ENCODE data around the gene CST9.

CST9 gene, protein sequence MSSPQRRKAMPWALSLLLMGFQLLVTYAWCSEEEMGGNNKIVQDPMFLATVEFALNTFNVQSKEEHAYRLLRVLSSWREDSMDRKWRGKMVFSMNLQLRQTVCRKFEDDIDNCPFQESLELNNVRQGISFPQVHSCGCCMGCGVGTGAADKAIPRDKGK

GRCh38 chr20:23605867-23606651, at the start of gene CST9:
Gene CST9, minus strand, starts transcription at chr20:23605917. Its CDS starts 53 bp downstream, at chr20:23605864.
- no peak for DNase-seq (ENCODE audit: low spot score)

- DNase-seq (ENCODE audit: low spot score), result no peak
Observed at GRCh38 chr20:23654717-23655116, 49.0 kb upstream of the CST9 start.

DNA sequence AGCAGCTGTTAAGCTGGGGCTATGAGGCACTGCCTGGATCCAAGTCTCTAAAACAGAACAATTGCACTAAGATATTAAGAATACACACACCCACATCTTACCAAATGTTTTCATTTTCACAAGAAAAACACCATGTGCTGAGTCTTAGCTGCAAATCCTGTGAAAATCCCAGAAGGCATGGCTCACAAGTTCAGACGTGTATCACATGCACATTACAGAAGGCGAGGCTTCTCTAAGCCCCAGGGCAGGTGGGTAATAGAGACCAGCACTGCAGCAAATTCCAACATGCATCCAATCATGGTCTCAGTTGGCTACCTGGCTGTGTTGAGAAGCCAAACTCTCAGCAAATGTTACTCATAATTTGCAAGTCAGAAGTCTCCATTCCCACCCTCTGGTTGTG, 48.3 kb upstream of the CST9 start:
- DNase-seq (ENCODE audit: low spot score), result no peak

DNA sequence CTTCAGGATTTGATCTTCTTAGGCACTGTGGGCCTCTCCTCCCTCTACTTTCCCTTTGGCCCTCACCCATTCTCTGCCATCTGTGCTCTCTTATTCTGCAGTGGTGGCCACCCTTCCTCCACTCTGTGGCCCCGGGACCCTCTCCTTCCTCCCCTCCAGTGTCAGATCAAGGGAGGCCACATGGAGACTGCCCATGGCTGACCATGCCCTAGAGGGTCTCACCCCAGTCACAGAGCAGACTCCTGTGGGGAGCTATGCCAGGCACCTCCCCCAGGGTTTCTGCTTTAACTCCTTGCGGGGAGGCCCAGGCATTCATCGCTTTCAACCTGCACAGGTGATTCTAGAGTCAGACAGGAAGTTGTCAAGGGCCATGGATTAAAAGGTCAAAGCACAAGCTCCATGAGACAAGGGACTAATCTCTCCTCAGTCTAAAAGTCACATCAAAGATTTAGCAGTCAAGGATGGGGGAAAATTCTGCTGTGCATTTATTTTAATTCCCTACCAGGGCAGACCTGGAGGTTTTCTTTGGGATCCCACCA, 47.8 kb upstream of the CST9 start:
- DNase-seq (ENCODE audit: low spot score), result no peak

DNA sequence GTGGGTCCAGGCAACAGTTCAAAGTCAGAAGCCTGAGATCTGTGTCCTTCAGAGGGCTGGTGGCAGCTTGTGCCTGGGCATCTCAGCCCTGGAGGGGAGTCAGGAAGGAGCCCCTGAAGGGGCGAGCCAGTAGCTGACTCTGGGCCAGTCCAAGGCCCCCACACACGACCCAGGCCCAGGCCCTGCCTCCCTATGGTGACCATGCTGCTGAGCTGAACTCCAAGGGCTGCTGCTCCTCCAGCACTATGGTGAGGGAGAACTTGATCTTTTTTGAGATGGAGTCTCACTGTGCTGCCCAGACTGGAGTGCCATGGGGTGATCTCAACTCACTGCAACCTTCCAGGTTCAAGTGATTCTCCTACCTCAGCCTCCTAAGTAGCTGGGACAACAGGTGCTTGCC, 47.2 kb upstream of the CST9 start:
- no peak for DNase-seq (ENCODE audit: low spot score)

DNA sequence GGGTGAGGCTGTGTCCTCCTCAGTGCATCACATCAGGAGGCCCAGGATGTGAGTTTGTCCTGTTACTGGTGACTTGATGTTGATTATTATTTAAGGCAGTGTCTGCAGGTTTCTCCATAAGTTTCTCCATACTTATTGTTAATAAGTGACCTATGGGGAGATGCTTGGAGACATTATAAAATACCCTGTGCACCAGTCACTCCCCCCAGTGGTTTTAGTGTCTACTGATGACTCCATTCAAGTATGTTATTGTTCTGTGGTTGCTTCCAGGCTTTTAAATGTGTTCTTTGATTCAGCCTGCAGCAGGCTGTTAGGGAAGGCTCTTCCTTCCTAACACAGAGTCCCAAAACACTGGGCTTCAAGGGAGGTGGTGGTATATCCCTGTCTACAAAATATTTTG, 46.7 kb upstream of the CST9 start:
- no peak for DNase-seq (ENCODE audit: low spot score)

DNA sequence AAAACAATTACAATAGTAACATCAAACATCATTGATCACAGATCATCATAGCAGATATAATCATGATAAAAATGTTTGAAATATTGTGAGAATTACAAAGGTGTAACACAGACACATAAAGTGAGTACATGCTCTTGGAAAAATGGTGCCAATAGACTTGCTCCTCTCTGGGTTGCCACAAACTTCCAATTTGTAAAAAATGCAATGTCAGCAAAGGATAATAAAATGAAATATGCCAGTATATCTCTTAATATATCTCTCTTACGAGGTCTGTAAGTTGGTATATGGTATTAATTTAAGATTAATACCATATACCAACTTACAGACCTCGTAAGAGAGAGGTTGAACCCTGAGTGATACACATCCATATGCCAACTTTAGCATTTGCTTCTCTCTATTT, 45.4 kb upstream of the CST9 start:
- DNase-seq (ENCODE audit: low spot score), result no peak

DNA sequence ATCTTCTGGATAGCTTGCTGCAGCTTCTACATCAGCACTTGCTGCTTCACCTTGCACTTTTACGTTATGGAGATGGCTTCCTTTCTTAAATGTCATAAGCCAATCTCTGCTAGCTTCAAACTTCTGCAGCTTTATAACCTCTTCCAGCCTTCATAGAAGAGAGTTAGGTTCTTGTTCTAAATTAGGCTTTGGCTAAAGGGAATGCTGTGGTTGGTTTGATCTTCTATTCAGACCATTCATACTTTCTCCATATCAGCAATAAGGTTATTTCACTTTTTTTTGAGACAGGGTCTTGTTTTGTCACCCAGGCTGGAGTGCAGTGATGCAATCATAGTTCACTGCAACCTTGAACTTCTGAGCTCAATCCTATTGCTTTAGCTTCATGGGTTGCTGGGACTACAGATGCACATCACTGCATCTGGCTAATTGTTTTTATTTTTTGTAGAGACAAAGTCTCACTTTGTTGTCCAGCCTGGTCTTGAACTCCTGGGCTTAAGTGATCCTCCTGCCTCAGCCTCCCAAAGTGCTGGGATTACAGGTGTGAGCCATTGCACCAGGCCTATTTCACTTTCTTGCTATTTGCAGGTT, 44.2 kb upstream of the CST9 start:
- no peak for DNase-seq (ENCODE audit: low spot score)

DNA sequence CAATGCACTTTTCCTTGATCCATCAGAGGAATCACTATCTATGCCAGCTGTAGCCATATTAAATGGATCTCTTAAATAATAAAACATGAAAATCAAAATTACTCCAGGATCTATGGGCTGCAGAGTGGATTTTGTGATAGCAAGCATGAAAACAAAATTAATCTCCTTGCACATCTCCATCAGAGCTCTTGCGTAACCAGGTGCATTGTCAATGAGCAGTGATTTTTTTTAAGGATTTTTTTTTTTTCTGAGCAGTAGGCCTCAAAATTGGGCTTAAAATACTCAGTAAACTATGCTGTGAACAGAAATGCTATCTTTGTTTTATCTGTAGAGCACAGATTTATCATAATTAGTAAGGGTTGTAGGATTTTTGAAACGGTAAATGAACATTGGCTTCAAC, 43.5 kb upstream of the CST9 start:
- DNase-seq (ENCODE audit: low spot score), result no peak

DNA sequence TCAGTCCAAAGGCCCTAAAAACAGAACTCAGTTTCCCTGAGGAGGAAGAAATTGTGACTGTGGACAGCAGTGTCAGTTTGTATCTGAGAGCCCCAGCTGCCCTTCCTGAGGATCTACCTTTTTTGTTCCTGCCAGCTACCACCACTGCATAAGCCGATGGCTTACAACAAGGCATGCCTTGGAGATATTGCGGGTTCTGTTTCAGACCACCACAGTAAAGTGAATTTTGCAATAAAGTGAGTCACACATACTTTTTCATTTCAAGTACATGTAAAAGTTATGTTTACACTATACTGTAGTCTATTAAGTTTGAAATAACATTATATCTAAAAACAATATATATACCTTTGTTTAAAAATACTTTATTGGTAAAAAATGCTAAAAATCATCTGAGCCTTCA, 41.6 kb upstream of the CST9 start:
- no peak for DNase-seq (ENCODE audit: low spot score)

DNA sequence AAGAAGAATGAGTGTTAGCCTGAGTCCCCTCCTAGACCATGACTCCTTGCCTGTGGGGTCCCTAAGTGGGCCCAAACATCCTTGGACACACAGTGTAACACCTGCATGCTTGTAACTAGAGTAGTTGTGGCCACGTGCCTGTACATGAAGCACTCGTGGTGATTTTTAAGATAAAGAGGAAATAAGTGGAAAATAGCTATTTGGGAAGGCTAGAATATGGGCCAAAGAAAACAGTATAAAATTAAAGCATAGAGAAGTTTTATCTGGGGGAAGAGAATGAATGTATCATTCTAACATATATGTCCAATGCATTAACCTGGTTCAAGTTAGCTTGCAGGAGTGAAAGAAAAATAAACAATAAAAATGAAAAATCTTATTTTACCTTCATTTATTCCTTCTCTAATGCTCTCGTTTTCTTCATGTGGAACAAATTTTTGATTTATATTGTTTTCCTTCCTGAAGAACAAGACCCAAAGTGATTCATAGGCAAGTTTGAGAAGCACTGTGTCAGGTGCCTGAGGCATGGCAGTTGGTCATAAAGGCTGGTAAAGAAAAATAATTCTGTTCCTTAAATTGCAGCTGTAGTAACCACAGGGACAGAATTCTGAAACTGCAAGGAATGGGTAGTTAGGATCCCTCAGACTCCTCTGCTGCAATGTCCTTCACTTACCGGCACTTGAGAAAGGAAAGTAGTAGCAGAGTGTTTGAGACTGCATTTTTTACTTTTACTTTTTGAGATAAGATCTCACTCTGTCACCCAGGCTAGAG, 40.6 kb upstream of the CST9 start:
- no peak for DNase-seq (ENCODE audit: low spot score)

GRCh38 chr20:23645575-23645974, 39.9 kb upstream of the CST9 start:
- no peak for DNase-seq (ENCODE audit: low spot score)

GRCh38 chr20:23644164-23644563, 38.4 kb upstream of the CST9 start:
- no peak for DNase-seq (ENCODE audit: low spot score)

GRCh38 chr20:23643659-23644058, 37.9 kb upstream of the CST9 start:
- no peak for DNase-seq (ENCODE audit: low spot score)

GRCh38 chr20:23641936-23642751, 36.4 kb upstream of the CST9 start:
- no peak for DNase-seq (ENCODE audit: low spot score)

- no peak for DNase-seq (ENCODE audit: low spot score)
Observed at GRCh38 chr20:23640671-23641667, 35.3 kb upstream of the CST9 start.

- no peak for DNase-seq (ENCODE audit: low spot score)
Observed at GRCh38 chr20:23640018-23640601, 34.4 kb upstream of the CST9 start.

- no peak for DNase-seq (ENCODE audit: low spot score)
Observed at GRCh38 chr20:23639490-23639958, 33.8 kb upstream of the CST9 start.

GRCh38 chr20:23638309-23638708, 32.6 kb upstream of the CST9 start:
- DNase-seq (ENCODE audit: low spot score), result no peak
